ENCODE data around the gene TEX22.

TEX22 gene

DNA sequence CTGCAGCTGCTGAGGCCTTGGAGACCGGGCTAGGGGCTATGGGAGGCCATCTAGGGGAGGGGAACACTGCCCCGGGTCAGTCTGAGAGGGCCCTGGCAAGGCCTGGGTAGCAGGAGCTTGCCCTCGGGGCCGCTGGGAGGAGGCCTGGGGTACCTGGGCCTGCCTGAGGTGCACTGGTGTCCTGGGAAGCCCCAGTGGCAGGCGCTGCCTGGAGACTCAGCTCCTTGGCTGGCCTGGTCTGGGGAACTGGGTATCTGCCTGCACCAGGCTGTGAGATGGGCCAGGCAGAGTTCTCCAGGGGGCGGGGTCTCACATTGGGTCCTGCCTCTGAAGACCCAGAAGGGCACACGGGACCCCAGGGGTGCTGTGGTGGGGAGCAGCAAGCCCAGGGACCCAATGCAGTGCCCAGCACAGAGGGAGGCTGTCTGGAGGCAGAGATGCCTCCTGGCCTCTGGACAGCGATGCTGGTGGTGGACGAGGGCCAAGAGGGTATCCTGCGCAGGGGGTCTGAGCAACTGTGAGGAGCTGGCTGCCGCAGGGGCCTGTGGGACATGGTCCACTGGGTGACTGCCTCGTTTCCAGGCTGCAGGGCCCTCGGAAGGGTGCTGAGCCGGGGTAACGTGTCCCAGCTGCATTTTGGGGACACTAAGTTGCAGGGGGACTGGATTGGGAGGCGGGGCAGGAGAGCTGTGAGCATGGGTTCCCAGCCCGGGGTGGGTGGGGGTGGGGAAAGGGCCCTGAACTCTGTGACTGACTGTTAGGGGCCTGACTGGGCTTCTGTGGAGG is 13.8 kb downstream of the TEX22 start:
- TF ChIP-seq POLR2A (IDR thresholded peaks at IDR 0.05; ENCODE audit: low read length) (no peak), GATA1 (IDR thresholded peaks at IDR 0.05; ENCODE audit: low read depth, low read length) (no peak)
- DNase-seq: no peak

- DNase-seq: no peak
- TF ChIP-seq GATA1 (IDR thresholded peaks at IDR 0.05; ENCODE audit: low read depth, low read length) (no peak), POLR2A (IDR thresholded peaks at IDR 0.05; ENCODE audit: low read length) (no peak)
These were observed 14.6 kb downstream of the TEX22 start for GRCh38 chr14:105412771-105413543.

DNA sequence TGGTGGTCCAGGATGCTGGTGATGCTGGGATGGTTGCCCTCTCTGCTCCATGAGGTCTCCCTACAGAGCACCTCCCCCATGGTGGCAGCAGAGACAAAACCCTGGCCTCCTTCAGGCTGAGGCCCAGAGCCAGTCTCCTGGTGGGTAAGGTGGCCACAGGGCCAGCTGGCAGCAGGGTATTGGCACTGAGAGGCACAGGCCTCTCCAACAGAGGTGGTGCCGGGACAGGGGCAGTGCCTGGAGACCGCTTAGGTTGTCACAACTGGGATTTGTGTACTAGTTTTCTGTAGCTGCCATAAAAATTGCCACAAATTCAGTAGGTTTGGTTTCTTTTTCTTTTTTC is 15.2 kb downstream of the TEX22 start:
- TF ChIP-seq GATA1 (IDR thresholded peaks at IDR 0.05; ENCODE audit: low read depth, low read length) (no peak), POLR2A (IDR thresholded peaks at IDR 0.05; ENCODE audit: low read length) (no peak)
- no peak for DNase-seq

GRCh38 chr14:105414456-105415371 is 16.4 kb downstream of the TEX22 start:
- DNase-seq: peak; percentile 82
- no peak for TF ChIP-seq GATA1 (IDR thresholded peaks at IDR 0.05; ENCODE audit: low read depth, low read length)
- TF ChIP-seq POLR2A (IDR thresholded peaks at IDR 0.05; ENCODE audit: low read length): no peak

GRCh38 chr14:105415481-105416428 is 17.4 kb downstream of the TEX22 start:
- TF ChIP-seq POLR2A (IDR thresholded peaks at IDR 0.05; ENCODE audit: low read length) (no peak), GATA1 (IDR thresholded peaks at IDR 0.05; ENCODE audit: low read depth, low read length) (no peak)
- no peak for DNase-seq

DNA sequence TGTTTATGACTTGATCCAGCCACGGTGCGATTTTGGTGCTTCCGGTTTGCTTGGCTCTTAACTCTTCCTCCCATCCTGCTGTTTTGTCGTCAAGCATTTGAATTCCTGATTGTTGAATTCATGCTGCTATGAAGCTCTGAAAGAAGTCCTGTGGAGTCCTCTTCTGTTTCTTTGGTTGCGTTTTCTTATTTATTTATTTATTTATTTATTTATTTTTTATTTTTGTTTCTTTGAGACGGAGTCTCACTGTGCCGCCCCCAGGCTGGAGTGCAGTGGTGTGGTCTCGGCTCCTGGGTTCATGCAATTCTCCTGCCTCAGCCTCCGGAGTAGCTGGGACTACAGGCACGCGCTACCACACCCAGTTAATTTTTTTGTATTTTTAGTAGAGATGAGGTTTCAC is 18.3 kb downstream of the TEX22 start:
- DNase-seq: no peak
- TF ChIP-seq GATA1 (IDR thresholded peaks at IDR 0.05; ENCODE audit: low read depth, low read length): no peak
- no peak for TF ChIP-seq POLR2A (IDR thresholded peaks at IDR 0.05; ENCODE audit: low read length)

GRCh38 chr14:105417690-105418121 is 19.4 kb downstream of the TEX22 start:
- no peak for DNase-seq
- TF ChIP-seq GATA1 (IDR thresholded peaks at IDR 0.05; ENCODE audit: low read depth, low read length): no peak
- no peak for TF ChIP-seq POLR2A (IDR thresholded peaks at IDR 0.05; ENCODE audit: low read length)

GRCh38 chr14:105418269-105419194 is 20.2 kb downstream of the TEX22 start:
- no peak for DNase-seq
- TF ChIP-seq GATA1 (IDR thresholded peaks at IDR 0.05; ENCODE audit: low read depth, low read length) (no peak), POLR2A (IDR thresholded peaks at IDR 0.05; ENCODE audit: low read length) (no peak)

- TF ChIP-seq GATA1 (IDR thresholded peaks at IDR 0.05; ENCODE audit: low read depth, low read length): no peak
- peak; percentile 43 for TF ChIP-seq POLR2A (IDR thresholded peaks at IDR 0.05; ENCODE audit: low read length)
These were observed 21.1 kb downstream of the TEX22 start, which contains the start of gene MTA1 for GRCh38 chr14:105419195-105420091. TSS of gene MTA1 (plus strand) at chr14:105419827. CDS start at chr14:105420036, 209 bp downstream.

DNA sequence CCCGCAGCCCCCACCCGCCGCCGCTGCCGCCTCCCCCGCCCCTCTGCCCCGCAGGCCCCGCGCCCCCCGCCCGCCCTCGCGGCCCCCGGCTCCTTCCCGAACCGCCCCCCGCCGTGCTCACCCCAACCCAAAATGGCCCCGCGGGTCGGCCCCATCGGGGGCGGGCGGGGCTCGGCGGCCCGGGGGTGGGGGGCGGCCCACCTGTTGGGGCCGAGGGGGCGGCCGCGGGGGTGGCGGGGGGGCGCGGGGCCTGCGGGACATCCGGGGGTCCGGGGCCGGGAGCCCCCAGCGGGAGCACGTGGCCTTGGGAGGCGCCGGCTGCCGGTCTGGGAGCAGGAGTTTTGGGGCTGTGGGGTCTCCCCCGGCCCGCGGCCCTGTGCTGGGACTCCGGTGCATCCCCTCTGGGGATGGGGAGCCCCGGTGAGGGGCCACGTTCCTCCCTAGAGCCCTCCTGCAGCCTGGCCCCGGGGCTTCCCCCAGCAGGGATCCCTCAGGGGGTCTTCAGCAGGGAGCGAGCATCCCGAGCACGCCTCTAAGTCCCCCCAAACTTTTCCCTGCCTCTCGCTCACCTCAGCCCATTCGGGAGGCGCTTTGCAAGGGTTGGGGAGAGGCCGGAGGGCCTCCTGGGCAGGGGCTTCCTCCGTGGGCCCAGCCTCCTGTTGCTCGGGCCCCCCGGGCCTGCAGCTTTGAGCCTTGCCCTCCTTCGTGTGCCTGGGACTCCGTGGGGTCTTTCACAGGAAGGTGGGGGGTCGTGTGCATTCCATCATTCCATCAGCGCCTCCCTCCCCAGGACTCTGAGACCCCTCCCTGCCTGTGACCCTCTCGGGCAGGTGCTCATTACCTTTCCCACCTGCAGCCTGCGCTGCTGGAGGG is 22.0 kb downstream of the TEX22 start:
- DNase-seq: peak in 1 of 2 experiments; percentile 40

More at GRCh38 chr14:105419195-105420091, 21.1 kb downstream of the TEX22 start, which contains the start of gene MTA1:
- peak; percentile 68 to 76 for DNase-seq

More for the DNA sequence above, 22.0 kb downstream of the TEX22 start:
- TF ChIP-seq GATA1 (IDR thresholded peaks at IDR 0.05; ENCODE audit: low read depth, low read length): no peak
- TF ChIP-seq POLR2A (IDR thresholded peaks at IDR 0.05; ENCODE audit: low read length): no peak
